Measurements from ENCODE around the gene SLC25A1.
A peak's percentile ranks its signal among the peaks of the same experiment; 100 is the strongest.

SLC25A1 gene

DNA sequence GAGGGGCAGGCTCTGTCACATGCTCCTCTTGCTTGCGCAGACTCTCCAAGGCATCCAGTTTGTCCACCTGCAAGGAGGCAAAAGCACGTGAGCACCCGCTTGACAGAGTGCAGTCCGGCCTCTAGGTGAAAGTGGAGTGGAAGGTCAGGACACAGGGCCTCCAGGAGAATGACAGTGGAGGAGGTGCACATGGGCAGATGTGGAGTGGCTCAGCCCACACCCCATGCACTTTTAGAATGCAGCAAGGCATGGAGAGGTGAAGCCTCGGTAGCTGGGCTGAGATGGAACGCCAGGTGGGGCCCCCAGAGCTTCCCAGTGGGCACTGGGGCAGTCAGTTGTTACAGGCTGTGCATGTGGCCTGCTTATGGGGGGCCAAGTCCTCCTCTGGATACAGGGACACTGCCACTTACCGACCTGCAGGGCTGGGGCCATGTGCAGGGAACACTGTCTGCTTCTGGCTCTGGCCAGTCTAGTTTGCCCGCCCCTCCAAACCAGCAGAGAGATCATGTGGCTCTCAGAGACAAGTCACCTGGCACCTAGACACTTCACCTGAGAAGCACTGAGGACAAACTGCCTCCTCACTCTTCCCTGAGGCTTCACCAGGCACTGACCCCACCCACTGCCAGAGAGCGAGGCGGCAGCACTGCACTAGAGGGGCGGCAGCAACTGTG lies 2.3 kb upstream of the SLC25A1 start:
- DNase-seq (ENCODE audit: low read depth in 2 of 2), result no peak

- no peak for DNase-seq (ENCODE audit: low read depth in 2 of 2)
Observed at GRCh38 chr22:19180234-19180633, 1.7 kb upstream of the SLC25A1 start.

DNA sequence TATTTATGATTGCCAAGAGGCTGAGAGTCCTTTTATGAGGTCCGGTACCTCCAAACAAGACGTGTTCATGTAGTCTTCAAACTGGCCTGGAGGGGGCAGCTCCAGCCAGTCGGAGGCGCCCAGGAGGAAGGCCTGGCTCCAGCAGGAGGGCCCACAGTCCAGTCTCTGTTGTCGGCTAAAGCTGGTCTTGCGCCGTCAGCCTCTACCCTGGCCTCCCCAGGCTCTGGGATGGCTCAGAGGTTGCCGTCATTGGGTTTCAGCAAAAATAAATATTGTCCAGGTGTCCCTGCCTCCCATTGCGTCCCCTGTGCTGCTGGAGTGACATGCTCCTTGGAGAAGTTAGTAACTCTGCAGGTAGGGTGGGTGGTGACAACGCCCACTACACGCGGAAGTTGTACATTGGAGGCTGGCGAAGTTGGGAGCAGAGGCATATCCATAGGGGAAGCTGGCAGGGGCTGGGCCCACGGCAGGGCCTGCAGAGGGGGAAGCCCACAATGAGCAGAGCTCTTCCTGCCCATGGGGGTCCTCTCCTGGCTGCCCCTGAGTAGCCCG lies 1.0 kb upstream of the SLC25A1 start:
- peak in 1 of 2 donors; percentile 16 for DNase-seq (ENCODE audit: low read depth in 2 of 2)

GRCh38 chr22:19178065-19178656 lies 375 bp downstream of the SLC25A1 start:
- peak in 1 of 2 donors; percentile 52 for DNase-seq (ENCODE audit: low read depth in 2 of 2)

DNA sequence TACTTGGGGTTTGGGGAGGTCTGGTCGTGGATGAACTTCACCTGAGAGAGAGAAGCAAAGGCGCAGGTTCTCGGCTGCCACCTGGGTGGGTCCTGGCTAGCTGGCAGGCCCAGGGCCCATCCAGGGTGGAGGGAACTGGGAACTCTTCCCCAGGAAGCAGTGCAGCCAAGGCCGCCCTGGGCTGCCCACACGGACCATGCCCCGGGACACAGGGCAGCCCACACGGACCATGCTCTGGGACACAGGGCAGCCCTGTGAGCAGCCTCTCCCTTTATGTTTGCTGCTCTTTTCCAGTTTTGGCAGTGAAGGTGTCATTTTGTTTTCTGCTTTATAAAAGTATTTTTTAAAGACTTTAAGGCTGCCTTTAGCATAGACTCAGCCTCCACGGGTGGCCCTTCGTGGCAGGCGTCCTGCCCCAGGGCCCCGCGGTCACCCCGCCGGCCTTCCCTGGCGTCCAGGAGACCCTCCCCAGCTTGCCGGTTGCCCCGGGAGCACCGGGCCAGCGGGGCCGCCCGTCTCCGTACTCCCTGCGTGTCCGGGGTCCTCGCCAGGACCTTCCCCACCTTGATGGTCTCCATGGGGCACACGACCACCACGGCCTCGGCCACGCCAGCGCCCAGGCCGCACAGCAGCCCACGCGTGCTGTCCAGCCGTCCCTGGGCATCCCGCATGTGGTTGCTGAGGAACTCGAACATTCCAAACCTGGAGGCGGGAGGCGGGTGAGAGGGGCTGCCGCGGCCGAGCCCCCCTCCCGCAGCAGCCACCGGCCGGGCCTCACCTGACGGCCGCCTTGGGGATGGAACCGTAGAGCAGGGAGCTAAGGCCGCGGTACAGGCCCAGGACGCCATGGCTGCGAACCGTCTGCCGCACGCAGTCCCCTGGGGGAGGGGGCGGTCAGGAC lies 1.1 kb downstream of the SLC25A1 start:
- DNase-seq (ENCODE audit: low read depth in 2 of 2), result no peak

DNA sequence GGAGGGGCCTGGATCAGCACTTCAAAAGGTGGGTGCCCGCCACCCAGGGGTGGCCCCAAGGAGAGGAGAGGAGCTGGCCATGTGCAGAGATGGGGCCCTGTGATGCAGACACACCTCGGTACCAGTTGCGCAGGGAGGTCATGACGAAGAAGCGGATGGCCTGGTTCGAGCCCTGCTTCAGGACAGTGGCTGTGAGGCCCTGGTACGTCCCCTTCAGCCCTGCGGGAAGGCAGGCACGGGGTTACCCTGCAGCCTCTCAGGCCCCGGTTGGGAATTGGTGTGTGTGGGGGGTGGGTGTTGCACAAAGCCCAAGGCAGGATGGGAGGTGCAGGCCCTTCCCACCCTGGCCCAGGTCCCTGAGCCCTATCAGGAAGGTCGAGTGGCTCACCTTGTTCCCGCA lies 1.8 kb downstream of the SLC25A1 start:
- DNase-seq (ENCODE audit: low read depth in 2 of 2), result no peak

DNA sequence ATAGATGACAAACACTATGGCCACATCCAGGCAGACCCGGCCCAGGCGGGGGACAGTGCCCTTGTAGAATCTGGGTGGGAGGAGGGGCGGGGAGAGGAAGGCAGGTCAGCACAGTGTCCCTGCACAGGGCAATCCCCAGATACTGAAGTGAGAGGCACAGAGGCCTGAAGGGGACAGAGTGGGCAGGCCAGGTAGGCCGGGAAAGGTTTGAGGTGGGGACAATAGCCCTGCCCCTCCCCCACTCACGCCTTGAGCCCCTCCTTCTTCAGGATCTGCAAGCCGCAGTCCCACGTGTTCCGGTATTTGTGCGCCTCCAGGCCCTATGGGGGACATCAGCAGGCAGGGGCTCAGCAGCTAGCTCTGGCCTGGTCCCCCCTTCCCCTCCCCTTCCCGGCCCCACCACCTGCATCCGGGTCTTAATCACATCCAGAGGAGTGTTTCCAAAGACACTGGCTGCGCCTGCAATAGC lies 2.3 kb downstream of the SLC25A1 start:
- no peak for DNase-seq (ENCODE audit: low read depth in 2 of 2)

DNA sequence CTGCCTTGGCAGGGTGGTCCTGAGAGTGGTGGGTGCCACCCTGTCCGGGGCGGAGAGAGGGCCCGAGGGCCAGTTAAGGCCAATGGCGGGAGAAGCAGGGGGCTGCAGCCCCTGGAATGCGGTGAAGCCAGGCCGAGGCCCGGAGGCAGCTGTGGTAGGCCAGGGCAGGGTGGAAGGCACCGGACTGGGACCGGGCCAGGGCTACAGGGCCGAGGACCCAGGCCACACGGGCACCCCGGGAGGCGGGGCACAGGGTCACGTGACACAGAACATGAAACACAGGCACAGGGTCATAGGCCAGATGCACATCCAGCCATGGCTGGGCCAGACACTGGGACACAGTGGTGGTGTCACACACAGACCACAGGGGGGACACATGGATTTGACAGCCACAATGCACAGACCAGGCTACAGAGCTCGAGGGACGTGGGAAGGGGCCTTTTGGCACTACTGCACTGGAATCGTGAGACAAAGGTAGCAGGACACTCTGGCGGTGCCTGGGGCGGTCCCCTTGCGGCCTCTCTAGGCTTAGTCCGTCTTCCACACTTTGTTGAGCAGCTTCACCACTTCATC lies 2.8 kb downstream of the SLC25A1 start:
- no peak for DNase-seq (ENCODE audit: low read depth in 2 of 2)

DNA sequence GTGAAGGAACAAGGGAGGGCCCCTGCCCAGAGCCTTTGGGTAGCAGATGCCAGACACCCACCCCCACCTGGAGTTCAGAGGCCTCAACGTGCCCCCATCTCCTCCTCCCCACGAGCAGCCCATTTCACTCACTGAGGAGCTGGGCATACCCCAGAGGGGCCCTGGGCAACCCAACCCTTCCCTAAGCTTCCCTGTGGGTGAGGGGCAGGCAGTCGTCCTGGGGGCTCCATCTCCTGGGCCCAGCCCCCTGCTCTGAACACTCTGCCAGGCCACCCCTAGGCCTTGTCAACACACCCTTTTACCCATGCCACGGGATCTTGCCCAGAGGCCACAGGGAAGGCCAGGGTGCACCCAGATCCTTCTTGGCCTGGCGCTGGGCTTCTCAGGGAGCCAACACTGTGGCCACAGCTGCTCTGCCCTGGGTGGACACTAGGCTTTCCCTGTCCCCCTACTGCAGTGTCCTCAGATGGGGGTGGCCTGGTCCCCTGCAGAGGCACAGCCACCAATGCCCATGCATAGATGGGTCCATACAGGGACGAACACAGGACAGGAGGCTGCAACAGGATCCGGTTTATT lies 3.4 kb downstream of the SLC25A1 start:
- DNase-seq (ENCODE audit: low read depth in 2 of 2), result no peak

- no peak for DNase-seq (ENCODE audit: low read depth in 2 of 2)
Observed at GRCh38 chr22:19174106-19175025, 4.2 kb downstream of the SLC25A1 start.

DNA sequence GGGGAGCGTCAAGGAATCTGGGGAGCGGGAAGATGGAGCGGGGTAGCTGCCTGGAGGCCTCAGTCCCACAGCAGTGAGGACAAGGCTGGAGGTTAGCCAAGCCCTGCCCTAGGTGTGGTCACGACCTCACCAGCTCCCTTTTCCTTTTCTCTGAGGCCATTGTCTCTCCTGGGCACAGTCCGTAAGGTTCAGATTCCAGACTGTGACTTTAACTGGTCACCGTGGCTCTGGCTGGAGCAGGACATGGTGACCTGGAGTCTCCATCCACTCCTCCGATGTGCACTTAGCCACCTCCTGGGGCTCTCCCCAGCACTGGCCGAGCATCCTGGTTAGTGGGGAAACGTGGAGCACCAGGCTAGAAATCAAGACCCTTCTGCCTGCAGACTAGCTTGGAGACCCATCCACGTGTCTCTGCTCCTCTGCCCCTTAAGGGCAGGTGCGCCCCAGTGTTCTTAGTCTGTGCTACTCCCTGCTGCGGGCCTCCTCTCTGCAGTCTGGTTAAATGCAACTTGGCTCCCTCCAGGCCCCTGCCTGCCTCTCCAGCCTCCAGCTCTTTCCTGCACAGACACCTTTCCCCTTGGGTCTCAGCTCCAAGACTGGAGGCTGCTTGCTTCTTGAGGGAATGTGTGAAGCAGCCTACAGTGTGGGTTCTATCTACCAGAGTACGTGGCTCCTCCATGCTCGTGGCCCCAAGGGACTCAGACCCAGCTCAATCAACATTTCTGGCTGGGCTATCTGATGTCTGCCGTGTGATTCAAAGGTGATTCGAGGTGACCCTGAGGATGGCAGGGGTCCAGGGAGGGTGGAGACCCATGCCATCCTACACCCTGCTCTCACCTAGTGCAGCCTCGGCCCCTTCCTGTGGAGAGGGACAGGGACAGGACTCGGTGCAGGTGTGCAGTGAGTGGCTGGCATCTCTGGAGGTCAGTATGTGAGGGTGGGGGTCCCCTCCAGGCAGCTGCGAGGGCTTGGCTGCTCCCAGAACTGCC lies 5.2 kb downstream of the SLC25A1 start:
- no peak for DNase-seq (ENCODE audit: low read depth in 2 of 2)

DNA sequence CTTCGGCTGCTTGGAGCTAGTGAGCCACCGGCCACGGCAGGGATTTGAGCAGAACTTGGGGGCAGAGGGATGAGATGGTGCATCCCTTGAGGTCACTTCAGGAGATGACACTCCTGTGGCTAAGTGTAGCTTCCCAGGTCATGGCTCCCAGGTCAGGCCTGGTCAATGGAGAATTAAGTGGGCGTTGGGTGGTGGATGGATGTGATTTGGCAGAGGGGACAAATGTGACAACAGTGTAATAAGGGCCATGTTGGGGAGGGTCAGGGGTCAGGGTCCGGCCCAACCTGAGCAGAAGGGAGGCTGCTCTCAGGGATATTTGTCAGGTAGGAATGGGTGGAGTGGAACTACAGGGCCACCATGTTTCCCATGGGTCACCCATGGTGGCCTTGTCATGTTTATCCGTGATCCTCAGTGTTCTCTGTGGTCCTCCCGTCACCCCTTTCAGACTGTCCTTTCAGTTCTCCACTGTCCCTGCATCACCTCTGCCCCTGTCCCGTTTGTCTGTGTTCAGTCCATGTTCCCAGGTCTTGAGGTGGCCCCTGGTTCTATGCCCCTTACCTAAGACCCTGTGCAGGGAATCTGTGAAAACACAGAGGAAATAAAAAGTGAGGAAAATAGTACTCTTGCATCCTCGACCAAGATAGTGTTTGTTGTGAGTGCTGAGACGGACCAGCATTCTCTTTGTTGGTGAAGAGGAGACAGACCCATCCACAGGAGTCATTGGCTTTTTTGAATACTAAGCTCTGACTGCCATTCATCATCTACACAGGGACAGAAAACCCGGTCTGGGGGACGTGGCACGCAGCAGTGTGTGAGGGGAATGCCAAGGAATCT lies 6.1 kb downstream of the SLC25A1 start:
- DNase-seq (ENCODE audit: low read depth in 2 of 2), result no peak

DNA sequence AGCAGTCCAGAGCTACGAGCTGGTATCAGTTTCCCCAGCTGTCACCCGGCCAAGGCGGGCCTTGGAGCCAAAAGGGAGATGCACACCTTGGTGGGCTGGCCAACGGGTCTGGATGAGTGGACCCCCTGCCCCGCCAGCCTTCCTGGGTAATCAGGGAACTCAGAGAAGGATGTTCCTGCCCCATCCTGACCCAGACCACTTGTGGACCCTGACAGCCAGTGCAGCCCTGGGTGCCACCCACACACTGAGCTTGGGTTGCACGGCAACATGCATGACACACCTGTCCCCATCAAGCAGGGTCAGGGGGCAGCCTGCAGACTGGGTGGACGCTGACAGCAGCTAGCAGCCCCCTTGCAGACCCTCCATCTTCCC lies 8.6 kb downstream of the SLC25A1 start:
- DNase-seq (ENCODE audit: low read depth in 2 of 2), result no peak

- no peak for DNase-seq (ENCODE audit: low read depth in 2 of 2)
Observed at GRCh38 chr22:19169002-19169946, 9.3 kb downstream of the SLC25A1 start.

DNA sequence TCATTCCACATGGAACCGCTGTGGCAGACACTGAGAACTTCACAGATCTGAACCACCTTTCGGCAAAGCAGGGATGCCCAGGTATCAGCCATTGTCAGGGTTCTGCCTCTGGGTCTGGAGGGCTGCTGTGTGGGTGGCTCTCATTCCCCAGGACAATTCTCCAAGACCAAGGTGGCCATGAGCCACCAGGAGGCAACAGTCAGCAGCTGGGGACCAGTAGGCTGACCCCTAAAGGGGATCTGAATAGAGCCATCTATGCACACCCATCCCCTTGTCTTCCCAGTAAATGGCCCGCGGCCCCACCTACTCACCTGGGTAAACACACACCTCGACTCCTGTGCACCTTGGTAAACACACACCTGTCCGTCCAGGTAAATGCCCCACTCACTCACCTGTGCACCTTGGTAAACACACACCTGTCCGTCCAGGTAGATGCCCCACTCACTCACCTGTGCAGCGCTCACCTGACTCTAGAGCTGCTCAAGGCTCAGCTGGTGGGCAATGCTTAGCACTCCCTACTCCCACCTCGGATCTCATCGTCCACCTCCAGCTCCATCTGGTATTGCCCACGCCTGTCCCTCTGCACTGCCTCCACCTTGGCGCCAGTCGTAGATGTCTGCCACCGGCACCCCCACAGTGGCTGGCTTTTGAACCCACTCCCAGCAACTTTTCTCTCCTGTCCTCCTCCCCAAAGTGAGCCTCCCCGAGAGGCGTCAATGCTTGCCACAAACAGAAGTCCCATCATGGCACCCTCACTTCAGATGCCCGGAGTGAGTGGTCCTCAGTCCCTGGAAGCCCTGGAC lies 10.2 kb downstream of the SLC25A1 start:
- no peak for DNase-seq (ENCODE audit: low read depth in 2 of 2)

- DNase-seq (ENCODE audit: low read depth in 2 of 2), result no peak
Observed at GRCh38 chr22:19167106-19167869, 11.2 kb downstream of the SLC25A1 start.

All from stimulated activated CD8-positive, alpha-beta memory T cell treated with anti-CD3 and anti-CD28 coated beads, Interleukin-7, amount 100 ng/mL, for 4 hours (primary cell).